Measurements from ENCODE around the gene SERPINB6.
"Not testable (repeated sequence)": the region's sequence is repeated elsewhere in the genome, so short reads cannot be mapped to it uniquely, and the experiment has no call there.

Gene SERPINB6

DNA sequence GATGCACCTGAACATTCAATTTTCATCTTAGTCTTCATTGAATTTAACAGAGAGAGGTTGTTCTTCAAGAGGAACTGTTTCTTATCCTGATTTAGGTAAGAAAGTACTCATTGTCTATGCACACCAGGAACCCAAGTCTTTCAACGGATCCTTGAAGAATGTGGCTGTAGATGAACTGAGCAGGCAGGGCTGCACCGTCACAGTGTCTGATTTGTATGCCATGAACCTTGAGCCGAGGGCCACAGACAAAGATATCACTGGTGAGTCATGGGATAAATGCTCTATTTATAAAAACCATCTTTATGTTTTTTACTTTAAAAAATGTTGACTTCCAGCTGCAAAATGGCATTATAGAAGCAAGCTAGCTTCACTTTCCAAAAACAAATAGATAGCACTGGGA, 38.6 kb upstream of the SERPINB6 start:
- DNase-seq (ENCODE audit: insufficient read length) (no peak), FAIRE-seq (no peak)
- no peak for TF ChIP-seq POLR2A (IDR thresholded peaks at IDR 0.05; ENCODE audit: low read depth, low read length)
- TF ChIP-seq TAF1 (IDR thresholded peaks at IDR 0.05; ENCODE audit: borderline replicate concordance, low read depth, low read length): no peak
- no peak for TF ChIP-seq POLR2AphosphoS5 (IDR thresholded peaks at IDR 0.05; ENCODE audit: low read depth, low read length)

DNA sequence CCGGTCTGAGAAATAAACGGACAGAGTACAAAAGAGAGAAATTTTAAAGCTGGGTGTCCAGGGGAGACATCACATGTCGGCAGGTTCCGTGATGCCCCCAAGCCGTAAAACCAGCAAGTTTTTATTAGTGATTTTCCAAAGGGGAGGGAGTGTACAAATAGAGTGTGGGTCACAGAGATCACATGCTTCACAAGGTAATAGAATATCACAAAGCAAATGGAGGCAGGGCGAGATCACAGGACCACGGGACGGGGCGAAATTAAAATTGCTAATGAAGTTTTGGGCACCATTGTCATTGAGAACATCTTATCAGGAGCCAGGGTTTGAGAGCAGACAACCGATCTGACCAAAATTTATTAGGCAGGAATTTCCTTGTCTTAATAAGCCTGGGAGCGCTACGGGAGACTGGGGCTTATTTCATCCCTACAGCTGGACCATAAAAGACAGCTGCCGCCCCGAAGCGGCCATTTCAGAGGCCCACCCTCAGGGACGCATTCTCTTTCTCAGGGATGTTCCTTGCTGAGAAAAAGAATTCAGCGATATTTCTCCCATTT, 37.4 kb upstream of the SERPINB6 start:
- not testable (repeated sequence) for DNase-seq (ENCODE audit: insufficient read length)

DNA sequence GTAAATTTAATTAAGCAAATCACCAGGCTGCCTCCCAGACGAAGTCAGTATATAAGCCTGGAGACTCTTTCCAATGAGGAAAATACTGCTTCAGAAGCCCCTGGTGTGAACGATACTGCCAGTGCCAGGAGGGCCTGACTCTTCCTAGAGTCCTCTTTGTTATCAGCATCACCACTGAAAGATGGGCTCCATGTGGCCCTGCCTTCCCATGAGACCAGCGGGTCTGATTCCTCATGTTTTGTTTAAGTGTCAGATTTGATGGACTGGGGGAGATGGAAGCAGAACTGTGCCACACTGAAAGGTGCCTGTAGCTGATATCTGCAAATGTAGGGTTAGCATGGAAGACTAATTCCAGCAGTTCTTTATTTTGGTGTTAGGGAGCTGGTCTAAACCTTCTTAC, 36.2 kb upstream of the SERPINB6 start:
- TF ChIP-seq TAF1 (IDR thresholded peaks at IDR 0.05; ENCODE audit: borderline replicate concordance, low read depth, low read length) (no peak), POLR2AphosphoS5 (IDR thresholded peaks at IDR 0.05; ENCODE audit: low read depth, low read length) (no peak), POLR2A (IDR thresholded peaks at IDR 0.05; ENCODE audit: low read depth, low read length) (no peak)
- DNase-seq (ENCODE audit: insufficient read length) (no peak), FAIRE-seq (no peak)

More for the DNA sequence above, 37.4 kb upstream of the SERPINB6 start:
- not testable (repeated sequence) for FAIRE-seq

DNA sequence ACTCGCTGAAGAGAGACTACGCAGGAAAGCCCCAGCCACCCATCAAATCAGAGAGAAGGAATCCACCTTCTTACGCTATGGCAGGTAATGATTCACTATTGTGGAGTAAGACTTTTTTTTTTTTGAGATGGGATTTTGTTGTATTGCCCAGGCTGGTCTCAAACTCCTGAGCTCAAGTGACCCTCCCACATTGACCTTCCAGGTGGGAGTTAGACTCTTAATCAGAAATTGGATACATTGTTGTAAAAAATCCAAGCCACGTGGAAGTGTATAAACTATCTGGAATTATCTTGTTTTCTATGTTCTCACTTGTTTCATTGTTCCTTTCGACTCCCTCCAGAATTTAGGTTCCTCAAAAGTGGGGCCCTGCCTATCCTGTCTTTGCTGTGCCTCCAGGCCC, 35.1 kb upstream of the SERPINB6 start:
- no peak for TF ChIP-seq POLR2AphosphoS5 (IDR thresholded peaks at IDR 0.05; ENCODE audit: low read depth, low read length)
- no peak for TF ChIP-seq TAF1 (IDR thresholded peaks at IDR 0.05; ENCODE audit: borderline replicate concordance, low read depth, low read length)
- no peak for TF ChIP-seq POLR2A (IDR thresholded peaks at IDR 0.05; ENCODE audit: low read depth, low read length)
- no peak for FAIRE-seq

DNA sequence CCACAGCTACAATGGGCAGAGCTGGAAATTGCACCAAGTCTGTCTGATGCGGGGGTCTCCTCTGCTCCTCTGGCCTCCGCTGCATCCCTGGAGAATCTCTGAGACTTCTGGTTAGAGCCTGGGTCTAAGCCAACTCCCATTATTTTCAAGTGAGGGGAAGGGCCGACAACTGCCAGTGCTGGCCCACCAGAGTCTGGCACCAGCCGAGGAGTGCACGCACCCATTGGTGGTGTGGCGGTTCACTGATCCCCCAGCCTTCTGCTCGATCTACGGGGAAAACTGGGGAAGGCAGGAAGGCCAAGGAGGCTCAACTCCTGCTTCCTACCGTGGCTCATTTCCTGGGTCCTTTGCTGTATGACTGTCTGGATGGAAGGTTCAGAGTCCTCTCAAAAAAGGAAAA, 34.5 kb upstream of the SERPINB6 start:
- DNase-seq (ENCODE audit: insufficient read length): no peak
- no peak for FAIRE-seq
- no peak for TF ChIP-seq POLR2A (IDR thresholded peaks at IDR 0.05; ENCODE audit: low read depth, low read length)
- no peak for TF ChIP-seq POLR2AphosphoS5 (IDR thresholded peaks at IDR 0.05; ENCODE audit: low read depth, low read length)
- TF ChIP-seq TAF1 (IDR thresholded peaks at IDR 0.05; ENCODE audit: borderline replicate concordance, low read depth, low read length): no peak

More for the DNA sequence above, 35.1 kb upstream of the SERPINB6 start:
- DNase-seq (ENCODE audit: insufficient read length): no peak

DNA sequence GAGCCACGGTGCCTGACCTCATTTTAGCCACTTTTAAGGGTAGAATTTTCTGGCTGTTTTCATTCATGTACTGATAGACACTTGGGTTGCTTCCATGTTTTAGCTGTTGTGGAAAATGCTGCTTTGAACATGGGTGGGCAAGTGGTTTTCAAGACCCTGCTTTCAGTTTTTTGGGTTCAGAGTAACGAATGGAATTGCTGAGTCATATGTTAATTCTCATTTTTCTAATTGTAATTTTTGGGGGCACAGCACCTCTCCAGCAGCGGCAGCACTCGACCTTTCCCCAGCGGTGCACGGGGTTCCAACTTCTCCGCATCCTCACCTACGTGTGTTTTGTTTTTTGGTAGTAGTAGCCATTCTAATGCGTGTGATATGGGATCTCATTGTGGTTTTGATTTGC, 33.7 kb upstream of the SERPINB6 start:
- no peak for TF ChIP-seq TAF1 (IDR thresholded peaks at IDR 0.05; ENCODE audit: borderline replicate concordance, low read depth, low read length)
- TF ChIP-seq POLR2A (IDR thresholded peaks at IDR 0.05; ENCODE audit: low read depth, low read length): no peak
- TF ChIP-seq POLR2AphosphoS5 (IDR thresholded peaks at IDR 0.05; ENCODE audit: low read depth, low read length): no peak
- no peak for DNase-seq (ENCODE audit: insufficient read length)
- FAIRE-seq: no peak

DNA sequence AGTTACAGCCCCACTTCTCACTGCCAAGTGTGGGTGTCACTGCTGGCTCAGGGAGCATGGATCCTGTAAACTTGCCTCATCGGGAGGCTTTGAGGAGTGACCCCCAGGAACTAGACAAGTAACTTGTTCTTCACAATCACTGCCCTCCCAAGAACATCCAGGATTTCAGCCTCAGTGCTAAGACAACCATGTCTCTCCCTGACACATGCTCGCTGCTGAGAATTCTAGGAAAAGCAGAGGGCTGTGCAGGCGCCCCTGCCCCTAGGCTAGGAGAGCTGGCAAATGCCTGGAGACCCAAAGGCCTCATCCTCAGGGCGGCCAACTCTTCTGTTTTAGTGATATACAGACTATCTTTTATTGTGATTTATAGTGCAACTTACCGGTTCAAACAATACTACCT, 31.9 kb upstream of the SERPINB6 start:
- not testable (repeated sequence) for DNase-seq (ENCODE audit: insufficient read length); FAIRE-seq

DNA sequence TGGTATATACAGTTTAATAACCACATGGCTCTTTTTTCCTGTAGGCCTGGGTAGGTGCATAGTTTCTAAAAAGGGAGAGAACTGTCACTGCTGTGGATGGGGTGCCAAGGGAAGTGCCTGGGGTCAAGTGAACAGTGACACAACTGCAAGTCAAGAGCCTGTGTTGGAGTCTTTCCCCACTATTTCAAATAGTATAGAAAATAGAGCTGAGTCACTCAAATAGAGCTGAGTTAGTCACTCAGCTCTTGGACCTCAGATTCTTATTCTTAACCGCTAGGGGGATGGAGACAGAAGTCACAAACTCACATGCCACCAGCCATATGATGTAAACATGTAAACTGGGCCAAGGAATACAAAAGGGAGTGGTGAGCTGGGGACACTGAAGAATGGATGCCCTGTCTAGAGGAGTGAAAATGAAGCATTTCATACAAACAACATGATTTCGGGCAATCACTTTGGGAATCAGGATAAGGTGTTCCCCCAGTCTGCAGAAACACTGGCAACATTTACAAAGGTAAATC, 30.5 kb upstream of the SERPINB6 start:
- TF ChIP-seq TAF1 (IDR thresholded peaks at IDR 0.05; ENCODE audit: borderline replicate concordance, low read depth, low read length) (no peak), POLR2AphosphoS5 (IDR thresholded peaks at IDR 0.05; ENCODE audit: low read depth, low read length) (no peak), POLR2A (IDR thresholded peaks at IDR 0.05; ENCODE audit: low read depth, low read length) (no peak)
- DNase-seq (ENCODE audit: insufficient read length): no peak
- FAIRE-seq: no peak

DNA sequence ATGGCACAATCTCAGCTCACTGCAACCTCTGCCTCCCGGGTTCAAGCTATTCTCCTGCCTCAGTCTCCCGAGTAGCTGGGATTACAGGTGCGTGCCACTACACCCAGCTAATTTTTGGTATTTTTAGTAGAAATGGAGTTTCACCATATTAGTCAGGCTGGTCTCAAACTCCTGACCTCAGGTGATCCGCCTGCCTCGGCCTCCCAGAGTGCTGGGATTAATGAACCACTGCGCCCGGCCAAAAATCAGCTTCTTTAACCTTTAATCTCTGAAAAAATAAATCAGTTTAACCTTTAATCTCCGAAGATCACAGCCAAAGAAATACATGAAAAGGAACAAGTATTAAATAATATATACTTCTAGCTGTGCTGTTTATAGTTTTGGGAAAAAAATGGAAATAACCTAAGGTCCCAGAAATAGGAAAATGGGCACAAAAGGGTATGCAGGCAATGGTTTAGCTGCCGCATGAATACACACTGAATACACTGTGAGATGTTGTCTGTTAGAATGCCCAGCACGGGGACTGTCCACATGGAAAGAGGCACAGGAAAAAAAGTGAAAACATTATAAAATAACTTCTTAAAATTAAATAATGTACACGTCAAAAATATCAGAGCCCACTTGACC, 29.9 kb upstream of the SERPINB6 start:
- TF ChIP-seq POLR2A (IDR thresholded peaks at IDR 0.05; ENCODE audit: low read depth, low read length) (no peak), TAF1 (IDR thresholded peaks at IDR 0.05; ENCODE audit: borderline replicate concordance, low read depth, low read length) (no peak), POLR2AphosphoS5 (IDR thresholded peaks at IDR 0.05; ENCODE audit: low read depth, low read length) (no peak)
- DNase-seq (ENCODE audit: insufficient read length): no peak
- FAIRE-seq: no peak

DNA sequence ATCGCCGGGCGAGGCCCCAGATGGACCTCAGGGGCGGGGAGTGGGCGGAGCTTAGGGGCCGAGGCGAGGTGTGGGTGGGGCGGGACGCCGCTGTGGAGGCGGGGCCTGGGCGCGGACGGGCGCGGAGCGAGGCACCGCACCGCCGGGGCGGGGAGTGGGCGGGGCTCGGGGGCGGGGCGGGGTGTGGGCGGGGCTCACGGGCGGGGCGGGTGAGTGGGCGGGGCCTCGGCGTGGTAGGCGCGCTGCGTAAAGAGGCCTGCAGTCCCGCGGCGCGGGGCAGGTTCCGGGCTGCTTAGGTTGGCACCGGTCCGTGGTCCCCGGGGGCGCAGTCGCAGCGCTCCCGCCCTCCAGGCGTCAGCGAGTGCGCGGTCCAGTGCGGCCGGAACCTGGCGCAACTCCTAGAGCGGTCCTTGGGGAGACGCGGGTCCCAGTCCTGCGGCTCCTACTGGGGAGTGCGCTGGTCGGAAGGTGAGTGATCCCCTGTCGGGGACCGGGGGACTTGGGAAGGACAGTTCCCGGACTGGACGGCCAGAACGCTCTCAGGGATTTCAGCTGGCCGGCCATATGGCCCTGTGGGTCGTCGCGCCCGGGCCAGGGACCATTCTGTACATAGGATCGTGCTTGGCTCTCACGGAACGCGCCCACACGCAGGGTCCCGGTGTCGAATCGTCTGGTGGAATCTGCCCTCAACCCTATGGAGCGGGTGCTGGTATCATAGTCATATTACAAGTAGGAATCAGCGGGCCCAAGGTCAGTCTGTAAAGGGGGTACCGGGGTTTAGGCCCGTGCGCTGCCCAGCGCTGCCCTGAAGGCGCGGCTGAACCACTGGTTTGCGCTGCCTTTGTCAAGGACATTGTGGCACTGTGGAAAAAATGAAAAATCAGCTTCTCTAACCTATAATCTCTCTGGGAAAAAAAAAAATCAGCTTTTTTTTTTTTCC, 28.5 kb upstream of the SERPINB6 start, which contains the start of gene NQO2:
Gene NQO2 (plus strand): TSS at position 277 of the 940 bp plus-strand sequence. CDS start 6,659 bp downstream, outside the sequence.
- peak; percentile 60 for FAIRE-seq
- TF ChIP-seq POLR2AphosphoS5 (IDR thresholded peaks at IDR 0.05; ENCODE audit: low read depth, low read length) (peak; percentile 68), POLR2A (IDR thresholded peaks at IDR 0.05; ENCODE audit: low read depth, low read length) (peak; percentile 84), TAF1 (IDR thresholded peaks at IDR 0.05; ENCODE audit: borderline replicate concordance, low read depth, low read length) (no peak)
- peak; percentile 90 for DNase-seq (ENCODE audit: insufficient read length)

DNA sequence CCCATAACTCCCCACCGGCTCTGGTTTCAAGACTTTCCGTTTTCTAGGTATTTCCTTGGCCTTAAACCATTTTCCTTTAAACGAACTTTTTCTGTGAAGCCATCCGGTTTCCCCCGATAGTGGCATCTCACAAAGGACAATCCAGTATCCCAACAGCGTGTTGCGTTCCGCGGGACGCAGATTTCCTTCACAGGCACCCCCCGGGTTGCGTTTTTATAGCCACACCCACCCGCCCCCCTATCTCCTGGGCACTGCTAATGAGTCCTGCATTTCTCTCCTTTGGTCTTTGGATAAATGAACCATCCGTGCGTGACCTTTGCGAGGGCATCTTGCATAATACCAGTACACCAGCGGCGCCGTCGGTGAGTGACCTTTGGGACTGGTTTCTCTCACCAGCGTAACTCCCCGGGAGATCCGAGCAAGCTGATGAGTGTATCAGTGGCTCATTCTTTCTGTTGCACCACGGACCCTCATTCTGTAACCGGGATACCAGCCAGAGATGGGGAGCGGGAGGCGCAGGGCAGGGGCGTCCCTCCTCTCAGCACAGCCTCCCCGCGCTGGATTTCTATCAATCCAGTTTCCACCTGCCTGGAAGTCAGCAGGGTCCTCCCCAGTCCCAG, 27.7 kb upstream of the SERPINB6 start:
- no peak for DNase-seq (ENCODE audit: insufficient read length)

DNA sequence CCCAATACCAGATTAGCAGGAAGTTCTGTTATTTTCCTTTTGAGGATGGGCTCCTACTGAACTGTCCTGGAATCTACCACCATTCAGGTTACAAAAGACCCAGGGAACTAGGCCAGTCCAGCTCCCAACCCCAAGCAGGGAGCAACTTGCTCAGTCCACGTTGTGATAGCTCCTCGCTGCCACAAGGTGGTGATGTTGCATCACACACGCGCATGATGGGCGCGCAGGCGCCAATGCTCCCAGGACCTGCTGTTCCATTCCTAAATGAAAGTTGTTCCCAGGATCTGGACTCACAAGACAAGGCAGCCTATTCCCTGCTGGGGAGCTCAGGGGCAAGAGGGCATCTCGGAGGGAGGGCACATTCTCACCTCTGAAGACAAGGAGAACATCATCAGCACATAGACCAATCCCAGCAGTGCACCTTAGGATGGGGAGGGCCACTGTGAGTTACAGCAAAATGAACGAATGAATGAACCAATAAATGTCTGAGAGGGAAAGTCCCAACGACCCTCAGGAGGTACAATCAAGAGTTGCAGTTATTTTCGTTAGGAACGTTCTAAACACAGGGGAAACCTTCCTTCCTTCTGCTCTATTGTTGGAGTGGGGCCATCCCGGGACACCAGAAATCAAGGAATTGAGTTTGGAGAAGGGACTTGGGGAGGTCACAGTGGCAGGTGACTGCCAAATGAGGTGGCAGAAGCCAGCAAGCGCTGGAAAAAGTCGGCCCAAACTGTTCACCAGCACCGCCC, 27.1 kb upstream of the SERPINB6 start:
- not testable (repeated sequence) for DNase-seq (ENCODE audit: insufficient read length)
- peak; percentile 100 for FAIRE-seq

More for the DNA sequence above, 27.7 kb upstream of the SERPINB6 start:
- TF ChIP-seq TAF1 (IDR thresholded peaks at IDR 0.05; ENCODE audit: borderline replicate concordance, low read depth, low read length) (no peak), POLR2A (IDR thresholded peaks at IDR 0.05; ENCODE audit: low read depth, low read length) (no peak), POLR2AphosphoS5 (IDR thresholded peaks at IDR 0.05; ENCODE audit: low read depth, low read length) (no peak)
- no peak for FAIRE-seq
